ENCODE results near the gene CNPY1.

The CNPY1 gene

DNA sequence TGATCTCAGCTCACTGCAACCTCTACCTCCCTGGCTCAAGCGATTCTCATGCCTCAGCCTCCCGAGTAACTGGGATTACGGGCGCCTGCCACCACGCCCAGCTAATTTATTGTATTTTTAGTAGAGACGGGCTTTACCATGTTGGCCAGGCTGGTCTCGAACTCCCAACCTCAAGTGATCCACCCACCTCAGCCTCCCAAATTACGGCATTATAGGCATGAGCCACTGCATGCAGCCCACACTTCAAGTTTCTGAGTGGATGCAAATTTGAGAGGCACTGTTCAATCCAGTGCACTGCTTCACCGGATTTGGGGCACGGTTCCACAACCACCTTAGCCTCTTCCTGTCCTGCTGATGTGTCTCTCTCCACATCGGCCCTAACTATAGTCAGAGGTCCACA is 16.5 kb downstream of the CNPY1 start:
- H2BK5ac ChIP-seq (ENCODE audit: low read length): no peak overlapping the region
- no peak overlapping the region for H3K4ac ChIP-seq (ENCODE audit: low read depth, low read length)
- no peaks in the 10 kb centered on the region for H3K79me2 ChIP-seq (ENCODE audit: control insufficient read depth, insufficient read depth, low read length)
- H3K23ac ChIP-seq (ENCODE audit: low read length): no peak overlapping the region
- no peaks in the 10 kb centered on the region for H3K79me1 ChIP-seq (ENCODE audit: low read length)
- no peak overlapping the region for H3K9ac ChIP-seq (ENCODE audit: low read length)
- no peak for DNase-seq
- H2AK5ac ChIP-seq (ENCODE audit: low read length): no peak overlapping the region
- peaks cover 18% of the 10 kb centered on the region for H3K27me3 ChIP-seq (ENCODE audit: insufficient read depth, low read length, poor library complexity)
- WGBS (ENCODE audit: extremely low coverage, insufficient coverage, low lambda C conversion rate): no CpG with 5 or more reads among the region's 11 CpGs
- H3K36me3 ChIP-seq (ENCODE audit: control insufficient read depth, insufficient read depth, low read length): no peaks in the 10 kb centered on the region
- no peak overlapping the region for H2BK120ac ChIP-seq (ENCODE audit: low read depth, low read length)
- no peak overlapping the region for H3K4me2 ChIP-seq (ENCODE audit: low read length)
- H3K4me1 ChIP-seq (ENCODE audit: control insufficient read depth, low read depth, low read length): no peaks in the 10 kb centered on the region
- no peak overlapping the region for H2BK15ac ChIP-seq (replicated peaks; ENCODE audit: low read depth)
- no peak overlapping the region for H3K18ac ChIP-seq (ENCODE audit: low read length)
- no peak overlapping the region for H3K4me3 ChIP-seq (ENCODE audit: low read length)
- H4K8ac ChIP-seq (ENCODE audit: low read depth, low read length): no peak overlapping the region
- no peak overlapping the region for H4K5ac ChIP-seq (ENCODE audit: low read length)
- H3K27ac ChIP-seq (ENCODE audit: low read depth, low read length): no peak overlapping the region
- no peak overlapping the region for H3K56ac ChIP-seq (ENCODE audit: low read length)

DNA sequence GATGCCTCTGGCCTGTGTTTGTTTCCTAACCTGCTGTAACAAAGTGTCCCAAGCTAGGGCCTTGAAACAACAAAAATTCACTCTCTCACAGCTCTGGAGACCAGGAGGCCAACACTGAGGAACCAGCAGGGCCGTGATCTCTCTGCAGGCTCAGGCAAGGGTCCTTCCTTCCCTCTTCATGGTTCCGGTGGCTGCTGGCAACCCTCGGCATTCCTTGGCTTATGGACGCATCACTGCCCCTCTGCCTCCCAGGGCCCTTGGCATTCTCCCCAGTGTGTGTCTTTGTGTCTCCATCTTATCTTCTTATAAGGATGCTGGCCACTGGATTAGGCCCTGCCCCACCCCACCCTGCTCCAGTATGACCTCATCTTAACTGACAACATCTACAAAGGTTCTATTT is 17.0 kb downstream of the CNPY1 start:
- no peak overlapping the region for H2BK15ac ChIP-seq (replicated peaks; ENCODE audit: low read depth)
- H3K79me1 ChIP-seq (ENCODE audit: low read length): no peaks in the 10 kb centered on the region
- H2AK5ac ChIP-seq (ENCODE audit: low read length): no peak overlapping the region
- H3K79me2 ChIP-seq (ENCODE audit: control insufficient read depth, insufficient read depth, low read length): no peaks in the 10 kb centered on the region
- H3K56ac ChIP-seq (ENCODE audit: low read length): no peak overlapping the region
- DNase-seq: no peak
- H3K27me3 ChIP-seq (ENCODE audit: insufficient read depth, low read length, poor library complexity): peaks cover 18% of the 10 kb centered on the region
- no peak overlapping the region for H3K18ac ChIP-seq (ENCODE audit: low read length)
- WGBS (ENCODE audit: extremely low coverage, insufficient coverage, low lambda C conversion rate): no CpG with 5 or more reads among the region's 4 CpGs
- H2BK120ac ChIP-seq (ENCODE audit: low read depth, low read length): no peak overlapping the region
- H3K4me3 ChIP-seq (ENCODE audit: low read length): no peak overlapping the region
- no peak overlapping the region for H4K8ac ChIP-seq (ENCODE audit: low read depth, low read length)
- no peak overlapping the region for H3K23ac ChIP-seq (ENCODE audit: low read length)
- H2BK5ac ChIP-seq (ENCODE audit: low read length): no peak overlapping the region
- no peaks in the 10 kb centered on the region for H3K36me3 ChIP-seq (ENCODE audit: control insufficient read depth, insufficient read depth, low read length)
- H3K9ac ChIP-seq (ENCODE audit: low read length): no peak overlapping the region
- H4K5ac ChIP-seq (ENCODE audit: low read length): no peak overlapping the region
- no peak overlapping the region for H3K27ac ChIP-seq (ENCODE audit: low read depth, low read length)
- H3K4ac ChIP-seq (ENCODE audit: low read depth, low read length): no peak overlapping the region
- no peak overlapping the region for H3K4me2 ChIP-seq (ENCODE audit: low read length)
- H3K4me1 ChIP-seq (ENCODE audit: control insufficient read depth, low read depth, low read length): no peaks in the 10 kb centered on the region

DNA sequence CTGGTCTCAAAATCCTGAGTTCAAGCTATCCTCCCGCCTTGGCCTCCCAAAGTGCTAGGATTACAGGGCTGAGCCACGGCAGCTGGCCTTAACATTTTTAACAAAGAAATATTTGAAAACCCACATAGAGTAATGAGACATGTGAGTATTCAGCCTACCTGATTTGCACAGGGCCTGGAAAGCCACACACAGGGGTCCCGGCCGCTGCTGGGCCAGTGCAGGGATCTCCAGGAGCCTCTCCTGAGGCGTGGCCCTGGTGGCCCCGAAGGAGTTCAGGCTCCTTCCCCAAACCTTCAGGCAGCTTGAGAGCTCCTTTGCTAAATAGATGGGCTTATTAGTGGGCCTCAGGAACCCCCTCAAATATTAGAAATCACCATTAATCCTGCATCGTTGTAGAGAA is 18.7 kb downstream of the CNPY1 start:
- no CpG with 5 or more reads among the region's 7 CpGs for WGBS (ENCODE audit: extremely low coverage, insufficient coverage, low lambda C conversion rate)
- no peak overlapping the region for H4K8ac ChIP-seq (ENCODE audit: low read depth, low read length)
- H3K4ac ChIP-seq (ENCODE audit: low read depth, low read length): no peak overlapping the region
- H3K79me1 ChIP-seq (ENCODE audit: low read length): no peaks in the 10 kb centered on the region
- no peak overlapping the region for H3K4me3 ChIP-seq (ENCODE audit: low read length)
- no peak overlapping the region for H2BK5ac ChIP-seq (ENCODE audit: low read length)
- H3K56ac ChIP-seq (ENCODE audit: low read length): no peak overlapping the region
- no peaks in the 10 kb centered on the region for H3K4me1 ChIP-seq (ENCODE audit: control insufficient read depth, low read depth, low read length)
- no peak overlapping the region for H2BK120ac ChIP-seq (ENCODE audit: low read depth, low read length)
- H3K23ac ChIP-seq (ENCODE audit: low read length): no peak overlapping the region
- no peak overlapping the region for H3K4me2 ChIP-seq (ENCODE audit: low read length)
- no peaks in the 10 kb centered on the region for H3K79me2 ChIP-seq (ENCODE audit: control insufficient read depth, insufficient read depth, low read length)
- H2AK5ac ChIP-seq (ENCODE audit: low read length): no peak overlapping the region
- H3K27me3 ChIP-seq (ENCODE audit: insufficient read depth, low read length, poor library complexity): peaks cover 9% of the 10 kb centered on the region
- no peak overlapping the region for H2BK15ac ChIP-seq (replicated peaks; ENCODE audit: low read depth)
- no peaks in the 10 kb centered on the region for H3K36me3 ChIP-seq (ENCODE audit: control insufficient read depth, insufficient read depth, low read length)
- H4K5ac ChIP-seq (ENCODE audit: low read length): no peak overlapping the region
- no peak for DNase-seq
- no peak overlapping the region for H3K9ac ChIP-seq (ENCODE audit: low read length)
- no peak overlapping the region for H3K18ac ChIP-seq (ENCODE audit: low read length)
- no peak overlapping the region for H3K27ac ChIP-seq (ENCODE audit: low read depth, low read length)

DNA sequence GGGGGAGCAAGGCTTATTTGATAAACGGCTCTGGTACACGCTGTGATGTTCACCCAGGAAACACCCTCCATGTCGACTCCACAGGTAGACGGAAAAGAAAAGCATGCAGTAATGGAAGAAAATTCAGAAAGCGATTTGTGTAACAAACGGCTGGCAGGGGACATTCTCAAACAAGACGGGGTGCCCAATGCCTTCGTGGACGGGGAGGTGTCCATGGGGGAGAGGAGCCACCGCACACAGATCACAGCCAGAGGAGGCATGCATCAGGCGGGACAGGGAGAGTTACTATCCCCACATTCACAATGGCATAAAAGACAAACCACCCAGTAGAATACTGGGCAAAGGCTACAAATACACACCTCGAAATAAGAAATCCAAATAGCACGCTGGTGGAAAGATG is 20.1 kb downstream of the CNPY1 start:
- Histone ChIP-seq H2BK120ac (ENCODE audit: low read depth, low read length) (no peak overlapping the region), H3K79me1 (ENCODE audit: low read length) (no peaks in the 10 kb centered on the region), H2BK15ac (replicated peaks; ENCODE audit: low read depth) (no peak overlapping the region), H3K4me3 (ENCODE audit: low read length) (no peak overlapping the region), H3K23ac (ENCODE audit: low read length) (no peak overlapping the region), H3K27me3 (ENCODE audit: insufficient read depth, low read length, poor library complexity) (no peaks in the 10 kb centered on the region), H4K5ac (ENCODE audit: low read length) (no peak overlapping the region), H4K8ac (ENCODE audit: low read depth, low read length) (no peak overlapping the region), H3K79me2 (ENCODE audit: control insufficient read depth, insufficient read depth, low read length) (no peaks in the 10 kb centered on the region), H3K18ac (ENCODE audit: low read length) (no peak overlapping the region), H2AK5ac (ENCODE audit: low read length) (no peak overlapping the region), H3K9ac (ENCODE audit: low read length) (no peak overlapping the region), H3K4me1 (ENCODE audit: control insufficient read depth, low read depth, low read length) (no peaks in the 10 kb centered on the region), H3K36me3 (ENCODE audit: control insufficient read depth, insufficient read depth, low read length) (no peaks in the 10 kb centered on the region), H2BK5ac (ENCODE audit: low read length) (no peak overlapping the region), H3K4me2 (ENCODE audit: low read length) (no peak overlapping the region), H3K56ac (ENCODE audit: low read length) (no peak overlapping the region), H3K27ac (ENCODE audit: low read depth, low read length) (no peak overlapping the region), H3K4ac (ENCODE audit: low read depth, low read length) (no peak overlapping the region)
- WGBS (ENCODE audit: extremely low coverage, insufficient coverage, low lambda C conversion rate): no CpG with 5 or more reads among the region's 13 CpGs
- DNase-seq: no peak

DNA sequence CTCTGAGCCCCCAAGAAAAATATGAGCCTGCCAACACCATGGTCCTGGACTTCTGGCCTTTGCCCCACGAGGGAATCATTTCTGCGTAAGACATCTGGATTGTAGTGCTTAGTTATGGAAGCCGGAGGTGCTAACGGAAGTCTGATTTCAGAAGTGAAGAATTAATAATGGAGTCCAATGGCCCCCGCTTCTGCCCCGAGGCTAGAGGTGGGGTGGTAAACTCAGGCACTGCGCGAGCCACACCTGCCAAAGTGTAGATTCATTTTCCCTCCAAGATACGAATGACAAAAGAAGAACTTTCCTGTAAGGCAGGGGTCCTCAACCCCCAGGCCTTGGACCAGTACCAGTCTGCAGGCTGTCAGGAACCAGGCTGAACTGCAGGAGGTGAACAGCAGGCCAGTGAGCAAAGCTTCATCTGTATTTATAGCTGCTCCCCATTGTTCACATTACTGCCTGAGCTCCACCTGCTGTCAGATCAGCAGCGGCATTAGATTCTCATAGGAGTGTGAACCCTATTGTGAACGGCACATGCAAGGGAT is 22.3 kb downstream of the CNPY1 start:
- no peak overlapping the region for H3K4me2 ChIP-seq (ENCODE audit: low read length)
- no peak overlapping the region for H2AK5ac ChIP-seq (ENCODE audit: low read length)
- H3K4ac ChIP-seq (ENCODE audit: low read depth, low read length): no peak overlapping the region
- H3K79me1 ChIP-seq (ENCODE audit: low read length): no peaks in the 10 kb centered on the region
- H3K23ac ChIP-seq (ENCODE audit: low read length): no peak overlapping the region
- H3K56ac ChIP-seq (ENCODE audit: low read length): no peak overlapping the region
- no peaks in the 10 kb centered on the region for H3K4me1 ChIP-seq (ENCODE audit: control insufficient read depth, low read depth, low read length)
- no peak overlapping the region for H3K9ac ChIP-seq (ENCODE audit: low read length)
- no peak overlapping the region for H2BK5ac ChIP-seq (ENCODE audit: low read length)
- H4K5ac ChIP-seq (ENCODE audit: low read length): no peak overlapping the region
- no peak overlapping the region for H3K27ac ChIP-seq (ENCODE audit: low read depth, low read length)
- H3K18ac ChIP-seq (ENCODE audit: low read length): no peak overlapping the region
- no peak overlapping the region for H4K8ac ChIP-seq (ENCODE audit: low read depth, low read length)
- no peaks in the 10 kb centered on the region for H3K79me2 ChIP-seq (ENCODE audit: control insufficient read depth, insufficient read depth, low read length)
- no peaks in the 10 kb centered on the region for H3K36me3 ChIP-seq (ENCODE audit: control insufficient read depth, insufficient read depth, low read length)
- no peaks in the 10 kb centered on the region for H3K27me3 ChIP-seq (ENCODE audit: insufficient read depth, low read length, poor library complexity)
- H2BK120ac ChIP-seq (ENCODE audit: low read depth, low read length): no peak overlapping the region
- DNase-seq: no peak
- no peak overlapping the region for H2BK15ac ChIP-seq (replicated peaks; ENCODE audit: low read depth)
- H3K4me3 ChIP-seq (ENCODE audit: low read length): no peak overlapping the region
- WGBS (ENCODE audit: extremely low coverage, insufficient coverage, low lambda C conversion rate): no CpG with 5 or more reads among the region's 11 CpGs

DNA sequence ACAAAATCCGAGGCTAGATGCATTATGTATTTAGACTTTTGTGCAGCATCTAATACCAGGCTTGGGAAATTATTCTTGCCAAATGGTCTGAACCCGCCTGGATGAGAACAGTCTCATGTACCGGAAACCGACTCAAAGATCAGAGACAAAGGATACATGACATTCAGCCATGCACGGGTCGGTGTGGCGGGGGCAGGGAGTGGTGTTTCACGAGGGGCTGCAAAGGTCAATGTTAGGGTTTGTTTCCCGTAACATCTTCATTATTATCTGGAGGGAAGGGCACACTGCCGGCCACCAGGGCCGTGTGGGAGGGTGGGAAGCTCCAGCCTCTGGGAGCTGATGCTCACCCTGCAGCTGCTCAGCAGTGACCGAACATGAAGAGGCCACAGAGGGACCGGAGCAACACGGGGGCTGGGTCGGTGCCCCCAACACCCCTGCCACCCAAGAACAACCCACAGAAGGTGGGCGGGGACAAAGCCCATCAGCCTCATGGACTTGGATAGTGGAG is 23.1 kb downstream of the CNPY1 start:
- no peak overlapping the region for H3K18ac ChIP-seq (ENCODE audit: low read length)
- no peak overlapping the region for H2AK5ac ChIP-seq (ENCODE audit: low read length)
- no peak overlapping the region for H3K56ac ChIP-seq (ENCODE audit: low read length)
- H3K4me3 ChIP-seq (ENCODE audit: low read length): no peak overlapping the region
- no peak overlapping the region for H3K27ac ChIP-seq (ENCODE audit: low read depth, low read length)
- H3K27me3 ChIP-seq (ENCODE audit: insufficient read depth, low read length, poor library complexity): no peaks in the 10 kb centered on the region
- no peak overlapping the region for H4K5ac ChIP-seq (ENCODE audit: low read length)
- H2BK15ac ChIP-seq (replicated peaks; ENCODE audit: low read depth): no peak overlapping the region
- no peak overlapping the region for H2BK120ac ChIP-seq (ENCODE audit: low read depth, low read length)
- H3K4me1 ChIP-seq (ENCODE audit: control insufficient read depth, low read depth, low read length): no peaks in the 10 kb centered on the region
- no peak for DNase-seq
- no peaks in the 10 kb centered on the region for H3K79me2 ChIP-seq (ENCODE audit: control insufficient read depth, insufficient read depth, low read length)
- no peaks in the 10 kb centered on the region for H3K79me1 ChIP-seq (ENCODE audit: low read length)
- no peak overlapping the region for H3K9ac ChIP-seq (ENCODE audit: low read length)
- H3K4ac ChIP-seq (ENCODE audit: low read depth, low read length): no peak overlapping the region
- no CpG with 5 or more reads among the region's 16 CpGs for WGBS (ENCODE audit: extremely low coverage, insufficient coverage, low lambda C conversion rate)
- H3K36me3 ChIP-seq (ENCODE audit: control insufficient read depth, insufficient read depth, low read length): no peaks in the 10 kb centered on the region
- no peak overlapping the region for H3K23ac ChIP-seq (ENCODE audit: low read length)
- H4K8ac ChIP-seq (ENCODE audit: low read depth, low read length): no peak overlapping the region
- H2BK5ac ChIP-seq (ENCODE audit: low read length): no peak overlapping the region
- H3K4me2 ChIP-seq (ENCODE audit: low read length): no peak overlapping the region
